Suprapubic skin (tissue), 4 donors: ENCODE measurements around the gene SNRNP27.

ENCODE experiments used
- CTCF ChIP-seq, 2 donors: fragments of 200-600 bp in 1 of 2; fragments of 450-650 bp in 1 of 2; sonication (generic) in 1 of 2; IDR thresholded peaks; one replicate each; pipeline ENCODE4 v1.5.1; 2016 to 2019; ENCODE audit warnings: antibody characterized with exemption in 2 of 2, mild to moderate bottlenecking in 1 of 2, moderate library complexity in 1 of 2
- EP300 ChIP-seq: sonication (generic); formaldehyde crosslinking; IDR thresholded peaks from one replicate; pipeline ENCODE4 v1.6.1; 2017; ENCODE audit warnings: antibody characterized with exemption
- POLR2A ChIP-seq, 2 donors: fragments of 450-650 bp; IDR thresholded peaks; one replicate each; pipeline ENCODE4 v1.6.1; 2017; ENCODE audit warnings: antibody characterized with exemption in 2 of 2, mild to moderate bottlenecking in 2 of 2, moderate library complexity in 2 of 2
- POLR2AphosphoS5 ChIP-seq, 3 donors: sonication (generic); formaldehyde crosslinking; IDR thresholded peaks; one replicate each; pipeline ENCODE4 v1.6.1; 2017; ENCODE audit warnings: antibody characterized with exemption in 3 of 3

DNA sequence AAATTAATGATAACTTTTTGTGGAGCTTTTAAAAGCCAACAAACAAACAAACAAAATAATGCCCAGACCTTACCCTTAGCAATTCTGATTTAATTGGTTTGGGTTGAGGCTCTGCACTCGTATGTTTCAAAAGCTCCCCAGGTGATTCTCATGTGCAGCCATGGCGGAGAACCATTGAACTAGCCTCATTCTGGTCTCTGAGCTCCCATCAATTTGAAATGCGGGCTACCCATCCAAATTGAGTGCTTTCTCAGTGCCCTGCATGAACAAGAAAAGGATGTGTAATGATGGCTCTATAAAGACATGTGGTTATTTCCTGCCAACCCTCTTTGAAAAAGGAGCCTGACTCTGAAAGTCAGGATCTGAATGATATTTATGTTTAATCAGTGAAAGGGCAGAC is 29.4 kb downstream of the SNRNP27 start:
- no peak for TF ChIP-seq EP300
- no peak for TF ChIP-seq CTCF (IDR thresholded peaks at IDR 0.05)
- no peak for TF ChIP-seq POLR2A (IDR thresholded peaks at IDR 0.05)
- no peak for TF ChIP-seq POLR2AphosphoS5 (IDR thresholded peaks at IDR 0.05)
